NCI-H187 (cell line): ENCODE data around the gene TMEM43.

ENCODE experiments used
- DNase-seq, 2 experiments: peaks; one replicate each; lab custom pipeline; 2025; lab: John Stamatoyannopoulos, UW

TMEM43 gene

DNA sequence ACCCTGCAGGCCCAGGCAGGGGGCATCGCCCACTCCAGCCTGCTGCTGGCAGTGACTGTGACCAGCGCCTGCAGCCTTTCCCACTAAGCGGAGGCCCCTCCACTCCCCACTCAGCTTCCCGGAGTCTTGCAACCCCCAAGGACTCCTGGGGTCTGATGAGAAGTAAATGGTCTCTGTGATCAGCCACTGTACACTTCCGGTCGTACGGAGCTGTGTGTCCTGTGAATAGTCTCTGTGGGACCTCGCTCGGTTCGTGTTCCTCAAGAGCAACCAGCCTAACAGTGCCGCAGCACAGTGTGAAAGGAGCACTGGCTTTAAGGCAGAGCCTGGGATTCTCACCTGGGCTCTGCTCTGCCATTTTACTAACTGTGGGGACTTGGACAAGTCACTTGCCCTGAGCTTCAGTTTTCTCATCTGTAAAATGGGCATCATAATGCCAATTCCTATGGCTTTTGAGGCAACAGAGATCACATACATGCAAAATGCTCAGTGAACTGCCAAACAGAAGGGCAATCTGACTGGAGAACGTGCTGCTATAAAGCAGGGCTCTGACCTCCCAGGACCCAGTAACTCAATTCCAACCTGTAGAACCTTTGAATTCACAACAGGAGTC lies 26.7 kb downstream of the TMEM43 start:
- no peak for DNase-seq

DNA sequence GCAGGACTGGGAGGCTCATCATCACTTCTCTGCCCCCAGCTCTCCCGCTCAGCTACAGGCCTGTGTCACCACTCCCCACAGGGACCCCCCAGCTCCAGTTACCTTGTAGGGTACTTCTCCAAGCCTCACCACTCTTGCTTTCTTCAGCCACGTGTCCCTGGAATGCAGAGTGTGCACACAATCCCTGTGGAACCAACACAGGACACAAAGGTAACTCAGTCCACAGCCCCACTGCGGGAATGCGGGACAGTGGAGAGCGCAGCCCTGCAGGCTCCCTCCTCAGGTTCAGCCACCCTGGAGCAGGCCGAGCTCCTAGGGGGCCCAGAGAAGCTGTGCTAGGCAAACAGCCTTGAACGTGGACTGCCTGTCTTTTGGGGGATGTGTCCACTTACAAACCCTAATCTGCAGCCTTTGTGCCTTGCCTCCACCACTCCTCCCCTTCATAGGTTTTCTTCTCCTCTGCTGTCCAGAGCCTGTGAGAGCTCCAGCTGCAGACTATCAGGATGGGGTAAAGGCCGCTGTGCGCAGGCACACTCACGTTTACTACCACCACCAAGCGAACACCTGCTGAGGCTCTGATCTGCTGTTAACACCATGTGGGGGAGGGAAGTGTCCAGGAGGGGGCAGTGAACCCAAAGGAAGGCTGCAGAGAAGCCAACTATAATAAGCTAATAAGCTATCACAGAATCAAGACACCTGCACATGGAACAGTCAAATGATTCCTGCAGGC lies 27.5 kb downstream of the TMEM43 start:
- no peak for DNase-seq

DNA sequence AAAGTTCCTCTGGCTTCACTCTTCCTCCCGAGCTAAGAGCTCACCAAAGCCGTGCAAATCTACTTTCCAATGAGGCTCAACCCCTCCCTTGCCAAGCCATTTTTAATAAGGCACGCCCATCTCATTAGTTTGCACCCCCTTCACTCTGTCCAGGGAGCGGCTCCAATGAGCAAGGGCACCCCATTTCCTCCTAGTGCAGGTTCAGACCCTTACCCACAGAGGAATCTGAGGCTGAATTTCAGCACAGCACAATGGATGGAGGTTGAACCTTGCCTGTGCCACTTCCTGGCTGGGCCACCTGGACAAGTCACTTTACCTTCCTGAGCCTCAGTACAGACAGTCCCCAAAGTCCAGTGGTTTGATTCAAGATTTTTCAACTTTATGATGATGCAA lies 28.1 kb downstream of the TMEM43 start:
- no peak for DNase-seq

DNA sequence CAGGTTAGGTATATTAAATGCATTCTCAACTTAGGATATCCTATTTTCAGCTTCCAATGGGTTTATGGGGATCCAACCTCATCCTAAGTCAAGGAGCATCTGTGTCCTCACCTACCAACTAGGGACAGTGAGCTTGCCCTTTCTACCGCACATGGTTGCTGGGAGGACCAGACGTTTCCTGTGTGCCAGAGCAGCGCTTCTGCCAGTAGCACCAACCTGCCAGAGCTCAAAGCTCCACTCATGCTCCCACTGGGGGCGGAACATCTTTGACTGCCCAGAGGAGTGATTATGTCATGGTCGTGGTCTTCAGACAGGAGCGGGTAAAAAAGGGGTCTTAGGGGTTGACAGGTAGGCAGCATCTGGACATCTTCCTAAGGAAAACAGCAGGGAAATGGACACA lies 28.8 kb downstream of the TMEM43 start:
- no peak for DNase-seq

DNA sequence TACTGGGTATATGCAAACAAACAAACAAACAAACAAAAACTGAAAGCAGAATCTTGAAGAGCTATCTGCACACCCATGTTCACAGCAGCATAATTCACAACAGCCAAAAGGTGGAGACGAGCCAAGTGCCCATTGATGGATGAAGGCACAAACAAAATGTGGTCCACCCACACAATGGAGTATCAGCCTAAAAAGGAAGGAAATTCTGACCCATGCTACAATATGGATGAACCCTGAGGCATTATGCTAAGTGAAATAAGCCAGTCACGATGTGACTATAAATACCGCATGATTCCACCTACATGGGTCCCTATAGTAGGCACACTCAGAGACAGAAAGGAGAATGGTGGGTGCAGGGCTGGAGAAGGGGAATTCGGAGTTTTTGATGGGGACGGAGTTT lies 29.4 kb downstream of the TMEM43 start:
- DNase-seq = no peak

DNA sequence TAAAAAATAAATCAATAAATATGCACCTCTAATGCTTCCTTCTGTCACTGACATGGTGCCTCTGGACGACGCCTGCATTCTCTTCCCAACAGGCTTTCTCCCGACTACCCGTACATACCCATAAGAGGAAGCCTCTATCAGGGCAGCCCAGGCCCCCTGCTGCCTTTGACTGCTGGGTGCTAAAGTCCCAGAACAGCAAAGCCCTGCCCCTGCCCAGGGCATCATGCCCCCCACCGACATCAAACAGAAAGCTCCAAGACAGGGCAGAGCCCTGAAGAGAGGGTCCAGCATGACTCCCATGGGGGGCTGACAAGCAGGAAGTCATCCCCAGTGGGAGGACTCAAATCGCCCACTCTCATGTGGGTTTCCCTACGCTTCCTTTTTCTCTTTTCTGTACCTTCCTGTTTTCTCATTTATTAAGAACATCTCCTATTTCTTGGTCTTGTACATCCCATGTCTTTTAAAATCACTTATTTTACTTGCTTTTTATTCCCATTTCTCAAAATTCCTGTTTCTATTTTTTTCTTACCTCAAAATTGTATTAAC lies 30.1 kb downstream of the TMEM43 start:
- no peak for DNase-seq

DNA sequence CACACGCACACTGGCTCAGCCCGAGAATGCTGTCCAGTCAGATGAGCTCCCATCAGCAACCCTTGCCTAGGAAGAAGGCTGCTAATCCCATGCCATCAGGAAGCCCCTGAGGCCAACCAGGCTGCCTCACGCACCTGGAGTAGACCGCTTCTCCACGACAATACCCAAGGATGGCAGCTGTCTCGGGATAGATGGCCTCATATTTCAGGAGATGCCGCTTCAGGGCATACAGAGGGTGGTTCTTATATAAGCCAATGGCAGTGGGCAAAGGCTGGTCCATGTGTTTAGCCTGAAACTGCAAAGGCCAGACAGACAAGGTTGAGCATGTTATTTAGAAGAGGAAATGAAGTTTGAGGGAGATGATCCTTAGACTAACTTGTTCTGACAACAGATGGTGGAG lies 31.3 kb downstream of the TMEM43 start:
- no peak for DNase-seq

DNA sequence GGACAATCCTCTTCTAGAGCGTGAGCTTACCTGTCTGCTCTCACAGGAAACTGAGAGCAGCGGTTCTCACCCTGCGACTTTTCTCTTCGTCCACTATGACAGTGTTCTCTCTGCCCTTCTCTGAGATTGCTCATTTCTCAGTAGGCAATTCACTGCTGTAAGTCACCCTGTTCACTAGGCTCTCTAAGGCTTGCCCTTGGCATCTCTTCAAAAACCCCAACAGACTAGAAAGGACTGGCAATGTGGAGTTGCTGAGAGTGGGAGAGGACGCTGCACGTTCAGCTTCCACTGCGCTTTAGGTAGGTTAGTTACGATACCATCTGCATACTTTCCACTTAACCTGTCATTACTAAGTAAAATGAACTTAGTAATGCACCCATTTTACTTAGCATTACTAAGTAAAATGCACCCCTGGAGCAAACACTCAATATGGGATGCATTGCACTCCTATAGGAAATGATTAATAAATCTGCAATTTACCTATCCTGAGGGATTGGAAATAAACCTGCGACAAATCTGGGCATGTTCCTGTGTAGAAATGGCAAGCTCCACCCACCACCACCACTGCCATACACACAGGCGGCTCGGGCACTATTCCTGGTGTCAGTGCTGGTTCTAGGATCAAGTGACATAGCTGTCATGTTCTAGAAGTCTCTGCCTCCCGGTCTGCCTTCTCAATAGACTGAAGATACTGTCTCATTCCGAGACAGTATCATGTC lies 32.1 kb downstream of the TMEM43 start:
- no peak for DNase-seq

DNA sequence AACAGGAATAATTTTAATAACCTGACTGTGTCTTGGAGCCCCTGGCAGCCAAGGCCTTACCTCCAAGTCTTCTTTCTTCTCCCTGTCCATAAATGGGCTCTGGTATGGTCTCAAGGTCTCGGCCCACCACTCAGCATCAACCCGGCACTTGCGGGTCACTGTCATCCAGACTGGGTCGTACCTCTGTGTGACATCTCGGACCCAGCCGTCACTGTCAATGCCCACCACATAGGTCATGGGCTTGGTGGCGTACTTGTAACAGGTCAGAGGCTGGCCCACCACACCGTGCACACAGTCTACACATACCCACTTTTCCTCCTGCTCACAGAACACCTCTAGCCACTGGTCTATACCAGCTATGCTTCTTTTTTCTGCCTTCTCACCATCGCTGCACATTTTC lies 33.1 kb downstream of the TMEM43 start:
- no peak for DNase-seq

DNA sequence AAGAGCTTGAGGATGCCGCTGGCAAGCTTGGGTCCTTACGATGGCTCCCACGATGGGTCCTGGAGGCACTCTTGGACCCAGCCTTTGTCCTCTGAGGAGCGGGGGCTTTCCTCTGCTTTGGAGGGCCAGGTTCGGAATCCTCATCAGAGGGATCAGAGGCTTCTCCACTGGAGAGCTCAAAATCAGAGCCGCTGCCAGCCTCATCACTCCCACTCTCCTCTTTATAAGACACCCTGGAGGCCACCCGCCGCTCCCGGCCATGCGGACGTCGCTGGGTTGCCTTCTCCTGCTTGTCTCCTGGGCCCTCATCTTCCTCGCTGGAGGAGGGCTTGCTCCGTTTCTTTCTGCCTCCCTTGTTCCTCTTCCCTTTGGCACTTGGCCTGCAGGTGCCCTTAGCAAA lies 33.5 kb downstream of the TMEM43 start:
- no peak for DNase-seq

DNA sequence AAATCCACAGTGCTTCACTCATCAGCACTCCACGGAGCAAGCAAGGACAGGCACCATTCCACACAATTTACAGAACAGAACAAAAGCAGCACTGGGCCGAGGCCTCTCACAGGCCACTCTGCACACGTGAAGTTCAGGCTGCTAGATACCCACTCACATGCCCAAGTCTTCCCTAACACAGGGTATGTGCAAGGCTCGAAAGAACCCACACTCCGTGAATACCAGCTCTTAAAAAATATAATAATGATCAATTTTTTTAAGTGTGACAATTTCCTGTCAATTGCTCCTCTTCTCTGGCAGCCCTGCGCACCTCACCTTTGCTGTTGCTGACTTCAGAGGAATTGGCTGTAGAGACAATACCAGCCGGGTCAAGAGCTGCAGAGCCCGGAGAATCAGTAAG lies 34.6 kb downstream of the TMEM43 start:
- DNase-seq = no peak

DNA sequence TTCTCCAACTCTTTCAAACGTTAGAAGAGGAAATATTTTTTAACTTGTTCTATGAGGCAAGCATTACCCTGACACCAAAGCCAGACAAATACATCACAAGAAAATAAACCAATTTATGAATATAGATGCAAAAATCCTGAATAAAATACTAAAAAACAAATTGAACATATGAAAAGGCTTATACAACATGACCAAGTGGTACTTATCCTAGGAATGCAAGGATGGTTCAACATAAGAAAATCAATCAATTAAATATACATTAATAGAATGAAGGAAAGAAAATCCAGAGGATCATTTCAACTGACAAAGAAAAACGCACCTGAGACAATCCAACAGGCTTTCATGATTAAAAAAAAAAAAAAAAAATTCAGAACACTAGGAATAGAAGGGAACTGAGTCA lies 36.4 kb downstream of the TMEM43 start:
- DNase-seq = no peak

DNA sequence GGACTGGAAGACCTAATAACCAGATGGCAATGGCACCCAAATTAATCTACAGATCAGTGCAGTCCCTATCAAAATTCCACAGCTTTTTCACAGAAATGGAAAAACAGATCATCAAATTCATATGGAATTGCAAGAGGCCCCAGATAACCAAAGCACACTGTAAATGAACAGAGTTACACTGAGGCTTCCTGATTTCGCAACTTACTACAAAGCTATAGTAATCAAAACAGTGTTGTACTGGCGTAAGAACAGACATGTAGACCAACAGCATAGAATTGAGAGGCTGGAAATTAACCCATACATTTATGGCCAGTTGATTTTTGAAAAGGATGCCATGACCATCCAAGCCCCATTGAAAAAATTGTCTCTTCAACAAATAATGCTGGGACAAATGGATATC lies 37.3 kb downstream of the TMEM43 start:
- DNase-seq = no peak

DNA sequence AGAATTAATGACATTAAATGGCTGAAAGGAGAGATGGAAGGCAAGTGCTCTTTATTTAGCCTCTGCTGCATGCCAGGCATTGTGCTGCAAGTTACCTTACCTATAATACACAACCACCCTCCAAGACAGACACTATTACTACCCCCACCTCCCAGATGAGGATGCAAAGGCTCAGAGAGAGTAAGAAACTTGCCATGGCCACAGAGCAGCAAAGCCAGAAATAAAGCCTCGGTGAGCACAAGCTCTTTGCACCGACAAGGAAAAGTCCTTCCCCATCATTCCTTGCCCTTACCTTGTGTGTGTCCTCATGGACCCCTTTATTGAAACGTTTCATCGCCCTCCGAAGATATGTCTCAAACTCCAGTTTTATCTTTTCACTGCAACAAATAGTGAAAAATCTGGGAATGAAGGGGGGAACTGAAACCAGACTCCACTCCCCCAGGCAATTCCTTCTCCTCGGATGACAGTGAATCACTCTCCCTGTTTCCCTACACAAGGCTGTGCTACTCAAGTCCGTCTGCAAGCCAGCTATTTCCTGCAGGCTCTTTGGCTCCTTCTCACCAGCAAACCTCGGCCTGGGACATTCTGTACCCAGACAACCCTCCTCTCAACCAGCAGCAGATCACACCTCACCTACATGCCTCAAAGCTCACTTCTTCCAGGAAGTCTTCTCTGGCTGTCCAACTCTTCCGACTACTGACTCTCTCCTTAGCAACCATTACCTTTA lies 42.2 kb downstream of the TMEM43 start:
- DNase-seq = no peak

DNA sequence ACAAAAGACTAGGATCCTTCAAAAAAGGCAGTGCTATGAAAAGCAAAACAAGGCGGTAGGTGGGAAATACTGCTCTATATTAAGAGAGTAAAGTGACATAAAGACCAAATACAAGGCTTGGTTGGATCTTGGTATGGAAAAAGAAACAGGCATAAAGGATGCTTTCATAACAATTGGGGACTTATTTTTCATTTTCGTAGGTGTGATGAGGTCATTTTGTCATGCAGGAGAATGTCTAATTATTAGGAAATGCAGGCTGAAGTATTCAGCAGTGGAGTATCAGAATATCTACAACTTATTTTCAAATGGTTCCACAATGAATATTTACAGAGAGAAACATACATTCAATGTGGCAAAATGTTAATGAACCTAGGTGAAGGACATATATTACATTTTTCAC lies 44.6 kb downstream of the TMEM43 start:
- no peak for DNase-seq

DNA sequence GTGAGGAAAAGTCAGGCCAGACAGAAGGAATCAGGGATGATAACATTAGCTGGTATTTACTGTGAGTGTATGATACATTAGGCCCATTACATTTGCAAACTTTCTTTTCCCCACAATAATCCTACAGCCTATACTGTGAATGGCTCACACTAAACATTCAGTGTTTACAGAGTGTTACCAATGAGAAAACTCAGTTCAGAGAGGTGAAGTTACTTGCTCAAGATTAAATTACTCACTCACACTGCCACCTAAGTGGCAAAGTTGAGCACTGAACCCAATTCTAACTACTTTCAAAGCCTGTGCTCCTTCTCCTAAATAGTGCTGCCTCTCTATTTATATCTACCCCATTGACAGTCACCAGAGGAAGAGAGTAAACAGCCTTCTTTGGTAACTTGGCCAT lies 45.0 kb downstream of the TMEM43 start:
- DNase-seq = no peak

DNA sequence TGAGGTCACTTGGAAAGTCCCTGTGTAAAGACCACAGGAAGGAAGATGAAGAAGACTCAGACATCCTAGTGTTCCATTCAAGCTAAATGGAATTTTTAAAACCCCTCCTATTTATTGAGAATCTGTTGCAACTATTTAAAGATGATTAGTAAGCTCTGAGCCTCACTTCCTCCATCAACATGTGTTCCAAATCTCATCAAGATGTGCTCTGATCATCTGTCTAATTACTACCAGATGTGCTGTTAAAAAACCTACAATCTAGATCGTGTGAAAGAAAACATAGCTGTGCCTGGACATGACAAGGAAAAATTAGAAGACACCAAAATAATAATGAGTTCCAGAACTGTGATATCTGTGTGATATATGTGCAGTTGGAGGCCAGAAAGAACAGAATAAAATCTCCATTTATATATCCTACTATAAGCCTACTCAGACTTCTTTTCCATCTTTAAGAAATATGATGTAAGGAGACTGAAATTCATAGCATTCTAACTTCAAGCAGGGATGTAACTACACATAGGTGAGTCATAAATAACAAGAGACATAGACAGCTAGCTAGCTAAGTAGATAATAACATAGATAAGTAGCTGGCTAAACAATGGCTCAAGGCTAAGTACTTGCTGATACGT lies 45.8 kb downstream of the TMEM43 start:
- DNase-seq = no peak

DNA sequence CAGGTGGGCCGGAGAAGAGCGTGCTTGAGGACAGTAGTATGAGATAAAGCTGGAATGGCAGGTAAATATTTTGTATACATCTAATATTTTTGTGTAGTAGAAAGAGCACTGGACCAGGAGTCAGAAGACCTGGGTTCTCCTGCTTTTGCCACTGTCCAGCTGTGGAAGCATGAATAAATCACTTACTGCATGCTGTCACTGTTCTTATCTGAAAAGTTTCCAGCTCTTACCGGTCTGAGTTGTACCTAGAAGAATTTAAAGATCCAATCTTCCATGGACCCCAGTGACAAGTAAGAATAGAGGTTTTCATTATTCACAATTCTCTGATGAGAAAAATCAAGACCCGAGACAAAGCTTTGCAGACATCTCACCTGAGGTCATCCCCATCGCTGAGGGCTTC lies 47.6 kb downstream of the TMEM43 start:
- no peak for DNase-seq

DNA sequence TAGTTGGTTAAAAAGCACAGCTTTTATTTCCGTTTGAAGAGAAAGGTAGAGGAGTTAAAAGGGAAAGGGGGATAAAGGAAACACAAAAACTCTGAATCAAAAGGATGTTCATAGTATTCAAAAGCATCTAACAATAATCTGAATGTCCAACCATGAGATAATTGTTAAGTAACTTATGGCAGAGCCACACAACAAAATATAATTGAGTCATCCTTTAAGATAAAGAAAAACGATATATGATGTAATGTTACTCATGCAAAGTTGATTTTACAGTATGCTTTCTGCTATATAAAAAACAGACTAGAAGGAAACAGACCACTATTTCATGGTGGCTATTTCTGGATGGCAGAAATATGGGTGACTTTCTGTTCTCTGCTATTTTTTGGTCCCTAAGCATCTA lies 49.6 kb downstream of the TMEM43 start:
- DNase-seq = no peak

DNA sequence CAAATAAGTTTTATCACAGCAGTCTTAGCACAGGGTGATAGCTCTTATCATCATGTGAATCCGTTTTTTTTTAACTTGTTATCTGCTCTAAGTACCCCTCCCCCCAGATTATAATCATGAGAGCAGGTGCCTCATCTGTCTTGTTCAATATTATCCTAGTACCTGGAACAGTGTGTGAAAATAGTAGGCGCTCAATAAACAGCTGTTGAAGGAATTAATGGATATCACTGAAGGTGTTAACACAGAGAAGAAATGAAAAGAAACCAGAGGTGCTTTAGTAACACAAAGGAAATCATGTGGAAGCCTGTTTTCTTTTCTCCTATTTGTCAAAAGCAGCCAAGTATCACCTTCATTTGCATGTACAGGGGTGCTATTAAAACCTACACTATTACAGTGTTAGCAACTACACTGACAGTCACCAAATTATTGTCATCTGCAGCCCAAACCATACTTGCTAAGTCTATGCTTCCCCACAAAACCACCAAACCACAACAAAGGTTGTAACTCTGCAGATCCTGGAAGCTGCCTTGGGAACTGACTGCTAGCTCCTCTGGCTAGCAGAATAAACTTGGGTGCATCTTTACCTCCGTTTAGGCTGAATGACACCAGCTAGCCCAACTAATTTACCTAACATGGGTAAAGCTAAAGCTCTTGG lies 50.7 kb downstream of the TMEM43 start:
- no peak for DNase-seq

DNA sequence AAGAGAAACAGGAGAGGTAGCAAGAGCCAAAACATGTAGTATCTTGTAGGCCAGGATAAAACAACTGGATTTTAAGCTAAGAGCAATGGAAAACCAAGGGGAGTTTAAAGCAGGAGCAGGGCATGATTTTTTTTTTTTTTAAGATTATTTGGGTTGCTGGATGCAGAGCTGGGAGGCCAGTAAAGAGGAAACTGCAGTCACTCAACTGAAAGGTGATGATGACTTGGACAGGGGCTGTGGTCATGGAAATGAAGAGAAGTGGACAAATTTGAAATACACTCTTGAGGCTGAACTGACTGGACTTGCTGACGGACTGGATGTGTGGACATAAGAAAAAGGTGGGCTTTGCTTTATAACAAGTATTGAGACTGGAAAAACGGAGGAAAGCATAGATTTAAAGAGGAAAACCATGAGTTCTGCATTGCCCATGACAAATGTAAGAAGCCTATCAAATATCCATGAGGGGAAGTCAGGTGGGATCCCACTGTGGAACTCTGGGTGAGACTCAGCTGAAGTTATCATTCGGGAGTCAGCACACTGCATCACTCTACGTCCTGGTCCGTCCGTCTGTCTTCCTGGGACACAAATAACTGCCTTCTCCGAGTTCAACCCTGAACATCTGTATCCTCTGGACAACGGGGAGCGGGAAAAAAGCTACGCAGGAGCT lies 52.9 kb downstream of the TMEM43 start:
- no peak for DNase-seq
